Stimulated activated CD4-positive, alpha-beta T cell treated with anti-CD3 and anti-CD28 coated beads, Interleukin-12 subunit alpha, Interleukin-12 subunit beta, amount 100 ng/mL, for 48 hours (primary cell): ENCODE results near the gene HYI.
A peak's percentile ranks its signal among the peaks of the same experiment; 100 is the strongest.
"Not testable (repeated sequence)": the region's sequence is repeated elsewhere in the genome, so short reads cannot be mapped to it uniquely, and the experiment has no call there.

Experiments used
- DNase-seq, 3 donors: peaks; one replicate each; pipeline ENCODE4 v3.0.0-alpha.2; 2020; ENCODE audit warnings: low read depth in 2 of 3, low spot score in 1 of 3

The HYI gene

GRCh38 chr1:43453442-43454269 is at the start of gene HYI:
HYI (minus strand) TSS chr1:43453931; CDS start chr1:43453793, 138 bp downstream.
- DNase-seq, result peak; percentile 52 to 69 (median 56)

GRCh38 chr1:43501806-43502205 is 48.1 kb upstream of the HYI start:
- DNase-seq, result not testable (repeated sequence)

GRCh38 chr1:43499898-43500297 is 46.2 kb upstream of the HYI start:
- no peak for DNase-seq

- no peak for DNase-seq
Observed at GRCh38 chr1:43495204-43495603, 41.5 kb upstream of the HYI start.

- DNase-seq, result no peak
Observed at GRCh38 chr1:43493661-43494450, 40.1 kb upstream of the HYI start.

GRCh38 chr1:43492826-43493225 is 39.1 kb upstream of the HYI start:
- DNase-seq, result no peak

GRCh38 chr1:43491061-43491460 is 37.3 kb upstream of the HYI start:
- no peak for DNase-seq

- no peak for DNase-seq
Observed at GRCh38 chr1:43488165-43488564, 34.4 kb upstream of the HYI start.

GRCh38 chr1:43484367-43484766 is 30.6 kb upstream of the HYI start:
- DNase-seq, result no peak

GRCh38 chr1:43482215-43482614 is 28.5 kb upstream of the HYI start:
- DNase-seq, result no peak

- no peak for DNase-seq
Observed at GRCh38 chr1:43481491-43481890, 27.8 kb upstream of the HYI start.

GRCh38 chr1:43479414-43479813 is 25.7 kb upstream of the HYI start:
- no peak for DNase-seq

- DNase-seq, result no peak
Observed at GRCh38 chr1:43477716-43478115, 24.0 kb upstream of the HYI start.

GRCh38 chr1:43475611-43476401 is 22.1 kb upstream of the HYI start:
- DNase-seq, result not testable (repeated sequence)

GRCh38 chr1:43473463-43473862 is 19.7 kb upstream of the HYI start:
- no peak for DNase-seq

- DNase-seq, result not testable (repeated sequence)
Observed at GRCh38 chr1:43472463-43473151, 18.9 kb upstream of the HYI start.

- DNase-seq, result no peak
Observed at GRCh38 chr1:43472087-43472462, 18.3 kb upstream of the HYI start.

GRCh38 chr1:43469932-43470331 is 16.2 kb upstream of the HYI start:
- no peak for DNase-seq

GRCh38 chr1:43468414-43468813 is 14.7 kb upstream of the HYI start:
- no peak for DNase-seq

GRCh38 chr1:43466403-43466802 is 12.7 kb upstream of the HYI start:
- no peak for DNase-seq

- no peak for DNase-seq
Observed at GRCh38 chr1:43465505-43466067, 11.9 kb upstream of the HYI start.
